GM12878 (cell line): ENCODE measurements around the gene YJU2.

Source experiments
- CTCF ChIP-seq, 3 experiments: IDR thresholded peaks in 2 of 3; conservative IDR thresholded peaks in 1 of 3; 2 replicates each; pipeline ENCODE4 v1.5.1; 2011; ENCODE audit warnings: low read depth in 3 of 3, low read length in 3 of 3, mild to moderate bottlenecking in 3 of 3, control low read depth in 2 of 3, moderate library complexity in 2 of 3, inconsistent platforms in 1 of 3, mixed read lengths in 1 of 3; ENCODE audit not compliant: control insufficient read depth in 2 of 3, insufficient read depth in 1 of 3; ENCODE audit errors: extremely low read depth in 1 of 3
- MXI1 ChIP-seq: fragments of 150-350 bp; IDR thresholded peaks from 2 replicates; pipeline ENCODE4 v1.6.1; 2011; ENCODE audit warnings: low read depth, mild to moderate bottlenecking, inconsistent platforms, low read length, improper control_type of control experiment
- POLR2A ChIP-seq: IDR thresholded peaks from 2 replicates; pipeline ENCODE4 v1.6.1; 2011; ENCODE audit warnings: low read depth, mild to moderate bottlenecking, low read length
- SMAD1 ChIP-seq: fragments of 450-650 bp; IDR thresholded peaks from 2 replicates; pipeline ENCODE4 v1.6.1; 2018; ENCODE audit warnings: mild to moderate bottlenecking, low read depth; ENCODE audit not compliant: partially characterized antibody
- WRNIP1 ChIP-seq: IDR thresholded peaks from 2 replicates; pipeline ENCODE4 v1.6.1; 2011; ENCODE audit warnings: low read depth, low read length, improper control_type of control experiment, borderline replicate concordance
- YY1 ChIP-seq: IDR thresholded peaks from 2 replicates; pipeline ENCODE4 v1.6.1; 2011; ENCODE audit warnings: low read depth, mild to moderate bottlenecking, low read length

- TF ChIP-seq CTCF (IDR thresholded peaks at IDR 0.05 in 2 of 3, conservative IDR thresholded peaks at IDR 0.05 in 1 of 3; ENCODE audit: control insufficient read depth in 2 of 3, extremely low read depth in 1 of 3, insufficient read depth in 1 of 3, low read depth in 3 of 3, low read length in 3 of 3) (no peak), WRNIP1 (no peak), YY1 (no peak), POLR2A (no peak), MXI1 (no peak), SMAD1 (no peak)
Observed at GRCh38 chr19:4266253-4267000, 19.5 kb downstream of the YJU2 start.
